ENCODE data around the gene C1orf56. TPM values are rescaled to one million over a fixed set of nuclear protein-coding genes. Genes with fewer than 3 reads are reported as not detected.

C1orf56 gene
- total RNA-seq, 4 donors from 2014 or later, result 3.7 to 9.8 (median 7.0) TPM

DNA sequence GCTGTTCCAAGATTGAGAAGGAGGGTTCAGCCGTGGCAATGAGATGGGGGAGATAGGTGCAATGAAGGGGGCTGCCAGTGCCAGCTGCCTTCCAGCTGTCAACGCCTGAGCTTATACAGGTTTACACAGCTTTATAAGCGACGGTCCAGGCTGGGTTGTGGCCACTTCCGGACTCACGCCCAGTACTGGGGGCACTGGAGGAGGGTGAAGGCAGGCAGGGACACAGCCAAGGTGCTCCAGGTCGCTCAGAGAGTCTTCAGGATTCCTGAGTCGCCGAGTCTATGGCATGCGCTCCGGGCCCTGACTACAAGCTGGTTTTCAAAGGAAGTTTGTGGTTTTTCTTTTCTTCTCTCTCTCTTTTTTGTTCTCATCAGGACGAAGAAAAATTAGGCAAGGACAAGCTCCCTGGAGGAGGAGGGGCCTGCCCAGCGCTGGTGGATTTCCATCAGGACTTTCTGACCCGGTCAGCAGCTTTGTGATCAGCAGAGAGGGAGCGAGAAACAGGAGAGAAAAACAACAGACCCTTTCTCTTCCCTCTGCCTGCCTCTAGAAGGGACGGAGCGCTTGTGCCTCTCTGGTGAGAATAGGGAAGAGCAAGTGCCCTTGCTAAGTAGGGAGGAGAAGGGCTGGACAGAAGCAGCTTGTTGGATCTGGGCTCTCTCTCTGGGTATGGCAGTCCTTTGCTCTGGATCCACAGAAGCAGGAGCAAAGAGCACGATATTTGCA is 41.1 kb upstream of the C1orf56 start, which contains the start of gene MINDY1:
TSS of gene MINDY1 (minus strand) at position 576 of the 726 bp plus-strand sequence. CDS start 4,285 bp downstream, outside the sequence.
- Histone ChIP-seq H3K36me3 (peaks cover 0 to 12% of the 10 kb centered on the region in 2 donors), H3K27me3 (no peaks in the 10 kb centered on the region), H3K9me3 (no peaks in the 10 kb centered on the region), H3K27ac (peak within 1 kb of the TSS; percentile 31 to 89 (median 87)), H3K4me3 (peak within 1 kb of the TSS; percentile 38 to 78), H3K4me1 (peaks cover 0 to 82% (median 40%) of the 10 kb centered on the region in 3 donors)
- TF ChIP-seq POLR2A (IDR thresholded peaks at IDR 0.05), result peak; percentile 49 to 65
- TF ChIP-seq, protein P1, sequence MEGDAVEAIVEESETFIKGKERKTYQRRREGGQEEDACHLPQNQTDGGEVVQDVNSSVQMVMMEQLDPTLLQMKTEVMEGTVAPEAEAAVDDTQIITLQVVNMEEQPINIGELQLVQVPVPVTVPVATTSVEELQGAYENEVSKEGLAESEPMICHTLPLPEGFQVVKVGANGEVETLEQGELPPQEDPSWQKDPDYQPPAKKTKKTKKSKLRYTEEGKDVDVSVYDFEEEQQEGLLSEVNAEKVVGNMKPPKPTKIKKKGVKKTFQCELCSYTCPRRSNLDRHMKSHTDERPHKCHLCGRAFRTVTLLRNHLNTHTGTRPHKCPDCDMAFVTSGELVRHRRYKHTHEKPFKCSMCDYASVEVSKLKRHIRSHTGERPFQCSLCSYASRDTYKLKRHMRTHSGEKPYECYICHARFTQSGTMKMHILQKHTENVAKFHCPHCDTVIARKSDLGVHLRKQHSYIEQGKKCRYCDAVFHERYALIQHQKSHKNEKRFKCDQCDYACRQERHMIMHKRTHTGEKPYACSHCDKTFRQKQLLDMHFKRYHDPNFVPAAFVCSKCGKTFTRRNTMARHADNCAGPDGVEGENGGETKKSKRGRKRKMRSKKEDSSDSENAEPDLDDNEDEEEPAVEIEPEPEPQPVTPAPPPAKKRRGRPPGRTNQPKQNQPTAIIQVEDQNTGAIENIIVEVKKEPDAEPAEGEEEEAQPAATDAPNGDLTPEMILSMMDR (IDR thresholded peaks at IDR 0.05), result peak in 3 of 4 experiments; percentile 52 to 65 (median 57)
- TF ChIP-seq EP300 (IDR thresholded peaks at IDR 0.05), result no peak
- TF ChIP-seq POLR2AphosphoS5 (IDR thresholded peaks at IDR 0.05), result peak; percentile 84
- WGBS, 2 donors (ENCODE audit: low coverage in 1 of 2), result 0 to 1% methylated on average over 4 to 12 of the region's 18 CpGs
- ATAC-seq, result peak; percentile 72

DNA sequence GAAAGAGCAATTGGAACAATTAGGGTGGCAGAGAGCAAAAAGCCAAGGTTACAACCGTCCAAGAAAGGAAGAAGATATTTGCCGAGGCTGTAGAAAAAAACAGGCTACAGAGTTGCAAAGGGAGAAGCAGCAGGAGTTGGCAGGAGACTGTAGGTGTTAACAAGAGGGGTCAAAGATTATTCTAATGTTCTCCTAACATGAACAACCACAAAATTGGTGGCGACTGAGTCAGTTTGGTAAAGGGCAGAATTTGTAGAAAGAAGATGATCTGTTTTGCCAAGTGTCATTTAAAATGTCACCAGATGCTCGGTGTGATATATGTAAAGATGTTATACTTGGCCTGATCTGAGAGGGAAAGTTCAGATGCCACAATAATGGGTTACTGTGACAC is 39.7 kb upstream of the C1orf56 start:
- WGBS, 2 donors (ENCODE audit: low coverage in 1 of 2), result 5 to 9% methylated on average over 2 to 4 of the region's 4 CpGs
- Histone ChIP-seq H3K36me3 (peaks cover 0 to 1% of the 10 kb centered on the region in 2 donors), H3K4me1 (peaks cover 0 to 75% (median 36%) of the 10 kb centered on the region in 3 donors), H3K27me3 (no peaks in the 10 kb centered on the region), H3K9me3 (no peaks in the 10 kb centered on the region), H3K27ac (peak overlapping the region; percentile 31 to 89 (median 87)), H3K4me3 (peak overlapping the region; percentile 74 to 78)
- no peak for ATAC-seq
- TF ChIP-seq EP300 (IDR thresholded peaks at IDR 0.05) (no peak), POLR2A (IDR thresholded peaks at IDR 0.05) (no peak), POLR2AphosphoS5 (IDR thresholded peaks at IDR 0.05) (no peak)
- TF ChIP-seq, protein P1 (IDR thresholded peaks at IDR 0.05), result no peak

DNA sequence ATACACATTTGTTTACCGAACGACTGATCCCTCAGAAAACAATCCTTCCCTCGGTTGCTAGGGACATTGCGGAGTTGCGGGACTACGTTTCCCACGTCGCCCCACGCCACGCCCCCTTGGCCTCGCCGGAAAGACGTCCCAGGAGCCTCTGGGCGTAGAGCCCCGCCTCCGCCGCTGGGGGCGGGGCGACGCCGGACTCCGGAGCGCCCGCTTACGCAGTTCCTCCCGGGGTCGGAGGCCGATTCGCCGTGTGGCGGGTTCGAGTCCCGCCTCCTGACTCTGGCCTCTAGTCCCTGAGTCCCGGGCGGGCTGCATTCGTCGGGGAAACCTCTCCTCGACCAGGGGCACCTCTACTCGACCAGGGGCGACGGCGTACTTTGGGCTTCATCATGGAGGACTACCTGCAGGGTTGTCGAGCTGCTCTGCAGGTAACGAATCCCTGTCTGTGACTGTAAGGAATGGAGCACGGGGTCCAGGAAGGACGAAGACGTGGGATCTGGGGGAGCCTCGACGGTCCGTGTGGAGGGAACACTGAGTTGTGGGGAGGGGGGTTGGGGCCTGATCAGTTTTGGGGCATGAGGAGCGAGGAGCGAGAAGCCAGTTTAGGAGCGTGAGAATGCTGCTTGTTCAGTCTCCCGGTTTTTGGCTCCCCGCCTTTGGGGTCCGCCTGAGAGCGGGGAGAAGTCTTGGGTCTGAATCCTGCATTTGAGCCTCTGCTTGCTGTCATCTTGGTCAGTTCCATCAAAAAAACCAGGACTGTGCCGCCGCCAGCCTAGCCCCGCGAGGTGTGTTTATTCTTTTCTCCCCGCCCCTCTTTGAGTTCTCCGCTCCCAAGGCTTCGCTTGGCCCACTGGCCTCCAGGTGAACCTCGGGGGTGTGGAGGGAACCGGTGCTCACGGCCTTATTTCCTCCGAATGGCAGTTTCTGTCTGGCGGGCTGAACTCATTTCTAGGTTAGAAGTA is 39.0 kb upstream of the C1orf56 start, which contains the start of gene PRUNE1:
TSS of gene PRUNE1 (plus strand) at position 206 of the 962 bp plus-strand sequence. CDS start at position 390, 184 bp downstream.
- ATAC-seq, result peak; percentile 93
- 0% methylated on average over 16 of the region's 69 CpGs for WGBS, 2 donors (ENCODE audit: low coverage in 1 of 2)
- TF ChIP-seq, protein P1 (IDR thresholded peaks at IDR 0.05), result peak in 1 of 4 experiments; percentile 41
- TF ChIP-seq POLR2A (IDR thresholded peaks at IDR 0.05) (peak; percentile 26 to 43), POLR2AphosphoS5 (IDR thresholded peaks at IDR 0.05) (peak; percentile 43), EP300 (IDR thresholded peaks at IDR 0.05) (no peak)
- Histone ChIP-seq H3K4me3 (peak within 1 kb of the TSS; percentile 74 to 78), H3K27me3 (no peaks in the 10 kb centered on the region), H3K36me3 (peaks cover 0 to 8% of the 10 kb centered on the region in 2 donors), H3K27ac (peak within 1 kb of the TSS; percentile 48 to 89 (median 87)), H3K9me3 (no peaks in the 10 kb centered on the region), H3K4me1 (peaks cover 0 to 75% (median 29%) of the 10 kb centered on the region in 3 donors)

DNA sequence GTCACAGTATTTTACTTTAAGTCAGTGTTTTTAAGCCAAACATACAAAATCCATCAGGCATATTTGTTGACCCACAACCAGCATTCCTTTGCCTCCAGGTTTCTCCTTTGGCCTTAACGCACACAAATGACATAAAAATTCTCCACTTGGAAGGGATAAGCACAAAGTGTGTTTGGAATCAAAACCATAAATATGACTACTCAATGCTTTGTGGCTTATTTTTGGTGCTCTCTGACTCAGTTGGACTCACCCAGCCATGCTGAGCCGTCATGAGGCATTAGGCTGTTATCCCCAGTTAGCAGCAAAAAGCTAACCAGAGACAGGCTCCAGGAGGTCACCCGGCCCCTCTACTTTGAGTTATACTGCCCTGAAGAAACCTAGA is 38.4 kb upstream of the C1orf56 start:
- no peak for ATAC-seq
- no peak for TF ChIP-seq POLR2A (IDR thresholded peaks at IDR 0.05)
- TF ChIP-seq, protein P1 (IDR thresholded peaks at IDR 0.05), result no peak
- no peak for TF ChIP-seq EP300 (IDR thresholded peaks at IDR 0.05)
- TF ChIP-seq POLR2AphosphoS5 (IDR thresholded peaks at IDR 0.05), result no peak
- H3K4me1 ChIP-seq, result peaks cover 0 to 71% (median 23%) of the 10 kb centered on the region in 3 donors
- peak overlapping the region; percentile 0 to 89 (median 87) for H3K27ac ChIP-seq
- H3K4me3 ChIP-seq, result peak overlapping the region; percentile 74 to 78
- no peaks in the 10 kb centered on the region for H3K27me3 ChIP-seq
- WGBS, 2 donors (ENCODE audit: low coverage in 1 of 2), result 29 to 33% methylated on average over 2 of the region's 3 CpGs
- peaks cover 0 to 10% of the 10 kb centered on the region in 2 donors for H3K36me3 ChIP-seq
- H3K9me3 ChIP-seq, result no peaks in the 10 kb centered on the region
